ENCODE data around the gene RBMS3.

DNA sequence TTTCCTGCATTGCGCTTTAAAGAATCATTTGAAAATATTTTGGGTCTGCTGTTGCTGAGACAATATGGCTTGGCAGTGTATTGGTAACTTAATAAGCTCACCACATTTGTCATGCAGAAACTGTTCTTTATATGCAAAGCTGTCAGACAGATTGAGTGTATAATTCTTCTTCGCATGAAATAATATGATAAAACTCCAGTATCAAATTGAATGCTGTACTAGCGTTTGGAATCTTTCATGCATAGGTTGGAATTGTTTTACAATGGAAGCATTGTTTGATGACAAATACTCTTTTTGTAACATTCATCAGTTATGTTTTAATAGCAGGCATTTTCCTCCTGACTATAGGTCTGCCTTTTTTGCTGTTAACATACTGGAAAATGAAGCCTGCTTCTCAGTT is 53.8 kb downstream of the RBMS3 start:
- TF ChIP-seq, protein P1, sequence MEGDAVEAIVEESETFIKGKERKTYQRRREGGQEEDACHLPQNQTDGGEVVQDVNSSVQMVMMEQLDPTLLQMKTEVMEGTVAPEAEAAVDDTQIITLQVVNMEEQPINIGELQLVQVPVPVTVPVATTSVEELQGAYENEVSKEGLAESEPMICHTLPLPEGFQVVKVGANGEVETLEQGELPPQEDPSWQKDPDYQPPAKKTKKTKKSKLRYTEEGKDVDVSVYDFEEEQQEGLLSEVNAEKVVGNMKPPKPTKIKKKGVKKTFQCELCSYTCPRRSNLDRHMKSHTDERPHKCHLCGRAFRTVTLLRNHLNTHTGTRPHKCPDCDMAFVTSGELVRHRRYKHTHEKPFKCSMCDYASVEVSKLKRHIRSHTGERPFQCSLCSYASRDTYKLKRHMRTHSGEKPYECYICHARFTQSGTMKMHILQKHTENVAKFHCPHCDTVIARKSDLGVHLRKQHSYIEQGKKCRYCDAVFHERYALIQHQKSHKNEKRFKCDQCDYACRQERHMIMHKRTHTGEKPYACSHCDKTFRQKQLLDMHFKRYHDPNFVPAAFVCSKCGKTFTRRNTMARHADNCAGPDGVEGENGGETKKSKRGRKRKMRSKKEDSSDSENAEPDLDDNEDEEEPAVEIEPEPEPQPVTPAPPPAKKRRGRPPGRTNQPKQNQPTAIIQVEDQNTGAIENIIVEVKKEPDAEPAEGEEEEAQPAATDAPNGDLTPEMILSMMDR (IDR thresholded peaks at IDR 0.05): no peak
- no peak for TF ChIP-seq POLR2A (IDR thresholded peaks at IDR 0.05)

Measured in vagina (tissue), 2 donors.